ENCODE data around the gene RDX. TPM values are rescaled to one million over a fixed set of nuclear protein-coding genes. Genes with fewer than 3 reads are reported as not detected.
A peak's percentile ranks its signal among the peaks of the same experiment; 100 is the strongest.

The RDX gene
- total and polyA plus RNA-seq, 2 experiments from 2014 or later, result 45.2 to 226 TPM

DNA sequence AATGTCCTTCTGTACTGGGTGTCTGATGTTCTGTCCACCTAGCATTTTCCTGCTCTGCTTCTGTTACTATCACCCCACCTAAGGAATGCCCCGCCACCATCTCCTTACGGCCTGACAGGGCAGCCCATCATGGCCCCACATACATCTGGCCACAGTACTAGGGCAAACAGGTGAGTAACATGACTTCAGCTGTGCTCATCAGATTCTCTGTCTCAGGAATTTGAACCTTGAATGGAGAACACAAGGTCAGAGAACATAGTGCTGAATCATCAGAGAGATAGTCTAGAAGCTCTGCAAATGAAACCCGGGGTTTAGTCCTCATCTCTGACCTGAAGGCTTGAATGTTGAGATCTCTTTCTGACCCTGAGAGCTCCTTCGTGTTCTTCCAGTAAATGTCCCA lies 170.8 kb downstream of the RDX start:
- peaks cover 1% of the 10 kb centered on the region for H3K27me3 Mint-ChIP-seq (ENCODE audit: insufficient read depth, low read depth, poor library complexity)
- no peaks in the 10 kb centered on the region for H4K20me1 ChIP-seq (replicated peaks; ENCODE audit: insufficient read depth)
- H3K79me2 ChIP-seq (replicated peaks; ENCODE audit: insufficient read depth), result no peaks in the 10 kb centered on the region; the same call in 1 of the 2 replicates
- H3K36me3 Mint-ChIP-seq (ENCODE audit: low read depth), result peaks cover 3% of the 10 kb centered on the region; the same call in 1 of the 3 replicates
- H3K27ac ChIP-seq (ENCODE audit: low read depth), result no peak overlapping the region
- H3K4me3 Mint-ChIP-seq, result no peak overlapping the region
- H3K4me1 Mint-ChIP-seq, result peaks cover 40% of the 10 kb centered on the region
- no peak for DNase-seq (ENCODE audit: low spot score)
- H3K4me2 ChIP-seq, result no peak overlapping the region
- H3K9me2 ChIP-seq (ENCODE audit: insufficient read depth), result no peaks in the 10 kb centered on the region
- no peak overlapping the region for H3K4me3 ChIP-seq
- H3K36me3 ChIP-seq (ENCODE audit: insufficient read depth), result no peaks in the 10 kb centered on the region
- ATAC-seq, result no peak
- no peaks in the 10 kb centered on the region for H3K9me3 Mint-ChIP-seq
- TF ChIP-seq STAT1 (IDR thresholded peaks at IDR 0.05; ENCODE audit: unreplicated experiment) (no peak), EZH2phosphoT487 (IDR thresholded peaks at IDR 0.05; ENCODE audit: unreplicated experiment) (no peak), CREB1 (CRISPR knock-in tag; IDR thresholded peaks at IDR 0.05; ENCODE audit: low read depth) (no peak)
- TF ChIP-seq, protein P1, sequence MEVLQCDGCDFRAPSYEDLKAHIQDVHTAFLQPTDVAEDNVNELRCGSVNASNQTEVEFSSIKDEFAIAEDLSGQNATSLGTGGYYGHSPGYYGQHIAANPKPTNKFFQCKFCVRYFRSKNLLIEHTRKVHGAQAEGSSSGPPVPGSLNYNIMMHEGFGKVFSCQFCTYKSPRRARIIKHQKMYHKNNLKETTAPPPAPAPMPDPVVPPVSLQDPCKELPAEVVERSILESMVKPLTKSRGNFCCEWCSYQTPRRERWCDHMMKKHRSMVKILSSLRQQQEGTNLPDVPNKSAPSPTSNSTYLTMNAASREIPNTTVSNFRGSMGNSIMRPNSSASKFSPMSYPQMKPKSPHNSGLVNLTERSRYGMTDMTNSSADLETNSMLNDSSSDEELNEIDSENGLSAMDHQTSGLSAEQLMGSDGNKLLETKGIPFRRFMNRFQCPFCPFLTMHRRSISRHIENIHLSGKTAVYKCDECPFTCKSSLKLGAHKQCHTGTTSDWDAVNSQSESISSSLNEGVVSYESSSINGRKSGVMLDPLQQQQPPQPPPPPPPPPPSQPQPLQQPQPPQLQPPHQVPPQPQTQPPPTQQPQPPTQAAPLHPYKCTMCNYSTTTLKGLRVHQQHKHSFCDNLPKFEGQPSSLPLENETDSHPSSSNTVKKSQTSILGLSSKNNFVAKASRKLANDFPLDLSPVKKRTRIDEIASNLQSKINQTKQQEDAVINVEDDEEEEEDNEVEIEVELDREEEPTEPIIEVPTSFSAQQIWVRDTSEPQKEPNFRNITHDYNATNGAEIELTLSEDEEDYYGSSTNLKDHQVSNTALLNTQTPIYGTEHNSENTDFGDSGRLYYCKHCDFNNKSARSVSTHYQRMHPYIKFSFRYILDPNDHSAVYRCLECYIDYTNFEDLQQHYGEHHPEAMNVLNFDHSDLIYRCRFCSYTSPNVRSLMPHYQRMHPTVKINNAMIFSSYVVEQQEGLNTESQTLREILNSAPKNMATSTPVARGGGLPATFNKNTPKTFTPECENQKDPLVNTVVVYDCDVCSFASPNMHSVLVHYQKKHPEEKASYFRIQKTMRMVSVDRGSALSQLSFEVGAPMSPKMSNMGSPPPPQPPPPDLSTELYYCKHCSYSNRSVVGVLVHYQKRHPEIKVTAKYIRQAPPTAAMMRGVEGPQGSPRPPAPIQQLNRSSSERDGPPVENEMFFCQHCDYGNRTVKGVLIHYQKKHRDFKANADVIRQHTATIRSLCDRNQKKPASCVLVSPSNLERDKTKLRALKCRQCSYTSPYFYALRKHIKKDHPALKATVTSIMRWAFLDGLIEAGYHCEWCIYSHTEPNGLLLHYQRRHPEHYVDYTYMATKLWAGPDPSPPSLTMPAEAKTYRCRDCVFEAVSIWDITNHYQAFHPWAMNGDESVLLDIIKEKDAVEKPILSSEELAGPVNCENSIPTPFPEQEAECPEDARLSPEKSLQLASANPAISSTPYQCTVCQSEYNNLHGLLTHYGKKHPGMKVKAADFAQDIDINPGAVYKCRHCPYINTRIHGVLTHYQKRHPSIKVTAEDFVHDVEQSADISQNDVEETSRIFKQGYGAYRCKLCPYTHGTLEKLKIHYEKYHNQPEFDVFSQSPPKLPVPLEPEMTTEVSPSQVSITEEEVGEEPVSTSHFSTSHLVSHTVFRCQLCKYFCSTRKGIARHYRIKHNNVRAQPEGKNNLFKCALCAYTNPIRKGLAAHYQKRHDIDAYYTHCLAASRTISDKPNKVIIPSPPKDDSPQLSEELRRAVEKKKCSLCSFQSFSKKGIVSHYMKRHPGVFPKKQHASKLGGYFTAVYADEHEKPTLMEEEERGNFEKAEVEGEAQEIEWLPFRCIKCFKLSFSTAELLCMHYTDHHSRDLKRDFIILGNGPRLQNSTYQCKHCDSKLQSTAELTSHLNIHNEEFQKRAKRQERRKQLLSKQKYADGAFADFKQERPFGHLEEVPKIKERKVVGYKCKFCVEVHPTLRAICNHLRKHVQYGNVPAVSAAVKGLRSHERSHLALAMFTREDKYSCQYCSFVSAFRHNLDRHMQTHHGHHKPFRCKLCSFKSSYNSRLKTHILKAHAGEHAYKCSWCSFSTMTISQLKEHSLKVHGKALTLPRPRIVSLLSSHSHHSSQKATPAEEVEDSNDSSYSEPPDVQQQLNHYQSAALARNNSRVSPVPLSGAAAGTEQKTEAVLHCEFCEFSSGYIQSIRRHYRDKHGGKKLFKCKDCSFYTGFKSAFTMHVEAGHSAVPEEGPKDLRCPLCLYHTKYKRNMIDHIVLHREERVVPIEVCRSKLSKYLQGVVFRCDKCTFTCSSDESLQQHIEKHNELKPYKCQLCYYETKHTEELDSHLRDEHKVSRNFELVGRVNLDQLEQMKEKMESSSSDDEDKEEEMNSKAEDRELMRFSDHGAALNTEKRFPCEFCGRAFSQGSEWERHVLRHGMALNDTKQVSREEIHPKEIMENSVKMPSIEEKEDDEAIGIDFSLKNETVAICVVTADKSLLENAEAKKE (CRISPR knock-in tag; IDR thresholded peaks at IDR 0.05), result no peak
- TF ChIP-seq, protein P2, sequence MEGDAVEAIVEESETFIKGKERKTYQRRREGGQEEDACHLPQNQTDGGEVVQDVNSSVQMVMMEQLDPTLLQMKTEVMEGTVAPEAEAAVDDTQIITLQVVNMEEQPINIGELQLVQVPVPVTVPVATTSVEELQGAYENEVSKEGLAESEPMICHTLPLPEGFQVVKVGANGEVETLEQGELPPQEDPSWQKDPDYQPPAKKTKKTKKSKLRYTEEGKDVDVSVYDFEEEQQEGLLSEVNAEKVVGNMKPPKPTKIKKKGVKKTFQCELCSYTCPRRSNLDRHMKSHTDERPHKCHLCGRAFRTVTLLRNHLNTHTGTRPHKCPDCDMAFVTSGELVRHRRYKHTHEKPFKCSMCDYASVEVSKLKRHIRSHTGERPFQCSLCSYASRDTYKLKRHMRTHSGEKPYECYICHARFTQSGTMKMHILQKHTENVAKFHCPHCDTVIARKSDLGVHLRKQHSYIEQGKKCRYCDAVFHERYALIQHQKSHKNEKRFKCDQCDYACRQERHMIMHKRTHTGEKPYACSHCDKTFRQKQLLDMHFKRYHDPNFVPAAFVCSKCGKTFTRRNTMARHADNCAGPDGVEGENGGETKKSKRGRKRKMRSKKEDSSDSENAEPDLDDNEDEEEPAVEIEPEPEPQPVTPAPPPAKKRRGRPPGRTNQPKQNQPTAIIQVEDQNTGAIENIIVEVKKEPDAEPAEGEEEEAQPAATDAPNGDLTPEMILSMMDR (conservative IDR thresholded peaks at IDR 0.05; ENCODE audit: low read depth in 2 of 2), result no peak
- no peaks in the 10 kb centered on the region for H3K27me3 ChIP-seq (ENCODE audit: insufficient read depth)
- peaks cover 30% of the 10 kb centered on the region for H3K4me1 ChIP-seq (ENCODE audit: insufficient read depth)
- no peaks in the 10 kb centered on the region for H3F3A ChIP-seq (replicated peaks; ENCODE audit: low read depth)
- peak overlapping the region; percentile 73; the same call in 1 of the 2 replicates for H3K27ac Mint-ChIP-seq
- H2AFZ ChIP-seq, result no peak overlapping the region

Other genes with a start within 250 kb of the RDX start
- 2.4 and 2.6 TPM in 2 replicates for gene ZC3H12C, start 203.2 kb downstream of the RDX start, total RNA-seq (2014; rRNA removed; shearing (Covaris generic))
- gene ZC3H12C, start 203.2 kb downstream of the RDX start, polyA plus RNA-seq (2016; fragmentation: Nextera tagmentation; extraction: Ambion mirVana), result 0.38 and 0.55 TPM in 2 replicates
- 11.1 and 15.3 TPM in 2 replicates for gene FDX1, start 133.3 kb upstream of the RDX start, total RNA-seq (2014; rRNA removed; shearing (Covaris generic))
- 15.9 and 16.8 TPM in 2 replicates for gene FDX1, start 133.3 kb upstream of the RDX start, polyA plus RNA-seq (2016; fragmentation: Nextera tagmentation; extraction: Ambion mirVana)

All from GM23338 (cell line).